GM21825 (cell line): ENCODE measurements around the gene EYA4.

ENCODE experiments used
- ATAC-seq: cut with Tn5 transposase; IDR thresholded peaks from one replicate; pipeline ENCODE4 v1.9.1; 2021; ENCODE audit warnings: mild to moderate bottlenecking, moderate library complexity; ENCODE audit not compliant: unreplicated experiment

Gene EYA4

DNA sequence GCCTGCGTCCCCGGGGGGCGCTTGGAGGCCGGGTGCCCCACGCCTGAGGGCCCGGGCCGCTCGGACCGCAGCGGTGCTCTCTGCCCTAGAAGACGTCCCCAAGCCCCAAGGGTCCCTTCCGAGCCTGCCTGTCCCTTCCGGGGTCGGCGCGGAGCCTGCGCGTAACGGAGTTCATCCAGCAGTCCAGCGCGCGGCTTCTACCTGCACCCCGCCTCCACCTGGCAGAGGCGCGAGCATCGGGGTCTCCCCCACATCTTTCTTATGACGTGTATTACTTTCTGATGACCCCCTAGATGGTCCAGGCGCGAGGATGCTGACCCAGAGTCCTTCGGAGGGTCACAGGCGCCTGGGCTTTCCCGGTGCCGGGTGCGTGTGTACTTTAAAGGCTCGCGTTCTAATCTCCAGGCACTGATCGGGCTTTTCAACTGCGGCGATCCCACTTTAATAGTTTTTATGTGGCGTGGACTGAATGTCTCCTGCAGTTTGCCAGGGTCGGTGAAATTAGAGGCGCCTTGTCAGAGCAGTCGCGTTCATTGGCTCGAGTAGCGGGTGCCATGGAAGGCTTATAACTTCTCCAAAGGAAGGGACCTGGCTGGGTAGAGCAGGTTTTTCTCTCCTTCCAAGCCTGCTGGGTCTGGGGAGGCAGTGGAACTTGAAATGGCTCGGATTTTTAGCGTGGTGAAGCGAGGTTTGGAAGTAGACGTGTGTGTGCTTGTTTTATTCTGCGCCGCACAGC, 912 bp downstream of the EYA4 start:
- ATAC-seq = no peak

DNA sequence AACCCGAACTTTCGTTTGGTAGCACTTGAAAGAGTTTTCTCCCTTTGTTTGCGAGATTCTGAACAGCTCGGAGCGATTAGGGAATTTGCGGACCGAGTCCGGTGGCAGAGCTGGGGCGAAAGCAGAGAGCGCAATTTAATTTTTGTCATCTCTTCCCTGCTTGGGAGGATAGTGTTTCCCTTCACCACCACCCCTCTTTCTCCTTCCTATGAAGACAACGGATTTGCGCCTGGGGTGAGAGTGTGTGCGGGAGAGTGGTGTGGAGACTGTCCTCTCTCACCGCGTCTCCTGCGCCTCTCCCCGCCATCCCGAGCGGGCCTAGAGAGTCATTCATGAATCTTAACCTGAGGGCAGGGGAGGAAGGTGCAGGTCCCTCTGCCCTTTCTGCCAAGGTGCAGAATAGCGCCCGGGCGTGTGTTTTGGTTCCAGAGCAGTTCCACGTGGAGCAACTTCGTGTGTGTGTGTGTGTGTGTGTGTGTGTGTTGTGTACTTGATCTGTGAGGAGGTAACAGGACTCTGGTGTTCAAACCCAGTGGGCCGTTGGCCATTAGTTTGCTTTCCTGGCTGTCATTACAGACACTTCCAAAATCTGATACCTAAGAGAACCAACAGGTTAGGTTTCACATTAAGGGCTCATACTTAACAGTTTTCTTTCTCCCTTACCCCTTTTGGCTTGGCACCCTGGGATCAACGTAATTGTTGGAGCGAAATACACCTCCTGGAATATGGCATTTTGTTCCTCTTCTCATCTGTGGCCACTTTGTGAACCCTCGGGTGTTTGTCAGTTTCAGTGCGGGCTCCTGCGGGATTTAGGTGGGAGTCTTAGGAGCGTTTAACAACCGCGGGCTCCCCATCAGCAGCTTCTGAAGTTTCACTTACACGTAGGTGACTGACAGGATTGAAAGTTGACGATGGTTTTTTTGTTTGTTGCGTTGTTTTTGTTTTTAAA, 1.8 kb downstream of the EYA4 start:
- no peak for ATAC-seq

DNA sequence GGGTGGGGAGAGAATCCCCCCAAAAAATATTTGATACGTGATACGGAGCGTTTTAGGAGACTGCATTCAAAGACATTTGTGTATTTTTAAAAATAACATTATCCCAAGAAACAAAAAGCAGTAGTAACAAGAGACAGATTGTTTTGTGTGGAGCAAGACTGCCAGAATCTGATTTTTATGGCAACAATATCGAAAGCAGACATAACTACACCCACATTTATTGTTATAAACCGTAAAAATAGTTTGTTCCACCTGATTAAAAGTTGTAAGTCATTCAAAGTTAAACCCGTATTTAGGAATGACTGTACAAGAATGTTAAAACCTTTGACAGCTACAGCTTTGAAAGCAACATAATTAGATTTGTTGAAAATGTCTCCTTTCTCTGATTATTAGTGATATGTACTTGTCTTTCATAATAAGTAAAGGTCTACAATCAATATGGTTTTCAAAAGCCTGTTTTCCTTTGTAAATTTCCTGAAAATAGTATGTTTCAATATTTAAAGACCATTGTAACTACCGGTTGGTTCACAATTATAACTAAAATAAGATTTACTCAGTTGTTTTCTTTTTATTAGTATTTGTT, 2.7 kb downstream of the EYA4 start:
- ATAC-seq = no peak

DNA sequence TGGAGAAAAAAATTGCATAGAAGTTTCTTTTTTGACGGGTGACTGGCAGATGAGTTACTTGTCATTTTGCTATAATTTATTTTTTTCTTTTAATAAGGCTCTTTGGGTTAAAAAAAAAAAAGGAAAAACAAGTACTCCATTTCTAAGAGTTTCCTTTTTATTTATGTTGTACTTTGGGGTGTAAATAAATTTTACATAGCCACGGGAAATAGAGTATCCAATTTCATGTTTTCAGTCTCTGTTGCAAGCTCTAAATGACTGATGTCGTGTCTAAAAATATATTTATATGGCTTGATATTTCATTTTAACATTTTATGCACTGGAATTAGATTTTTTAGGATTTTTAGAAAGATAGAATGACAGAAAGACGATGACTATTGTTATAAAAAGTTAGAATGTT, 3.4 kb downstream of the EYA4 start:
- no peak for ATAC-seq

DNA sequence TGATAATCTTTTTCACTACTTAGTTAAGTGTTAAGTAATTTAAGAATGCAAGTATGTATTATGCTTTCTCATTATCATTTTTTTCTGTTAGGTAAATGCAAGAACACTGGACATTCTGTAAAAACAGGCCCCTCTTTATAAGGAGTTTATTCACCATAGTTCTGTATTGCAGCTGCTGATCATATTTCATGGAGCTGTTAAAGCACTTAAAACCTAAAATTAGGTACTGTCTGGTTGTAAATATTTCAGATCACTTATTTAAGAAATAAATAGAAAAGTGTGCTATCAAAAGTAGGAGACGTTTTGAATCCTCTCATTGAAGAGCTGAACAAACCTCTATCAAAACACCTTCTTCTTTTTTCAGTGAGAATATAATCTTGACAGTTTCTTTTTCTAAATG, 3.9 kb downstream of the EYA4 start:
- no peak for ATAC-seq

DNA sequence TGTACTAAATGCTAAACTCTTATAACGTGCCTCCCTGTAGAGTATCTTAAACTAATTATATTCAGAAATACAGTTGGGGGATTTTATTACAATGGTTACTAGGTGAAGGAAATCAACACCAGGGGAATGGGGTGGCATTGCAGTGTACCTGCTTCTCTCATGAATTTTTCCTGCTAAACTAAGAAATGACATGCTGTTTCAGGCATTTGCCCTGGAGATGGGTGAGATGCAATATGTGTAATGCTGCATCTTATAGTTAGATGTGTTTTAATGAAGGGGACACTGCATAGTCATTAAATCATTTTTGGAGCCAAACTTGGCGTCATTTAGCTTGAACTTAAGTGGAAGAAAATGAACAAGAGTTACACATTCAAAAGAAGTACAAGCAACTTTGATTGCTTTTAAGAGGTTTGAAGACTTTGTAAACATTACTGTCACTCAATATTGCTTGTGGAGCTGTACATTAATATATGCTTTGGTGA, 4.3 kb downstream of the EYA4 start:
- no peak for ATAC-seq

DNA sequence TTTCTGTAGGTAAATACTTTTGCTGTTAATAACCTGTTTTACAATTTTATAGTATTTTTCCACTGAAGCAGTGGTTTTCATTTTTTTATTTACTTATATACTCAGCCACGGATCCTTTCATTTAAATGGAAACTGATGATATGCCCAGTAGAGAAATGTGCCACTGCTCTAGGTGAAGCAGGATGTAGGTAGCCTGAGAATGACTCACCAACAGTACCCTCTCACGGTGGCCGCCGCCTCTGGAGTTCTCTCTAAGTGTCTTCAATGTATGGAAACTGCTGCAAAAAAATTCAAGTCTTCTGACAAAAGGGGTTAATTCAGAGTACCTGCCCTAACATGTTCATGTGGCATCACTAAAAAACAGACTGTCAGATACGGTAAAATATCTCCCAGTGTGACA, 6.4 kb downstream of the EYA4 start:
- no peak for ATAC-seq

DNA sequence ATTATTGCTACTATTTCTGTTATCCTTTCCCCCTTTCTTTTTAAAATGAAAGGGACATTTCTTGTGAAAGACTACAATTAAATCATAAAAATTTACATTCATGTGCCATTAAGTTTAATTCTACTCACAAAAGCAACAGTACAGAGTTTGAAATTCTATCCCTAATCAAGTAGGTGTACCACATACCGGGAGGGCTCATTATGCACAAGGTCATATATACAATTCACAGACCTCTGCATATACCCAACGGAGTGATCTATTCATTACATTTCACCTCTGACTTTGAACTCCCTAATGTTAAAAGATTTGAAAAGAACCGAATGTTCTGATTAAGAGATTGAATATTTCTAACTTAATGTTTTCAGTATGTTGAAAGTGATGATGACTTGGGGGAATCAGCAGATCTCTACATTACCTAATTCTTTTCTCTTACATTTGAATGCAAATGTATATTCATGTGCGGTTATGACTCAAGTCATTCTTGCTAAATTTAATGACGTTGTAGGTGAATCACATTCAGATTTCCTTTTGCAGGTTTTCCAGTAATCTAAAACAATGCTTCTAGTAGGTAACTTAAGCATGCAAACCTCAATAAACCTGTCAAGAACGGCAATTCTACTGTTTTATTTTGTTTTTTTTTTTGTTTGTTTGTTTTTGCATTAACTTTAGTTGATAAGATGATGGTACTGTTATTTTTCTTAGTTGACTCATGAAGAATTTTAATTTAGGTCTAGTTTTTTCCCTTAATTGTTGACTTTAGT, 7.3 kb downstream of the EYA4 start:
- ATAC-seq = no peak

DNA sequence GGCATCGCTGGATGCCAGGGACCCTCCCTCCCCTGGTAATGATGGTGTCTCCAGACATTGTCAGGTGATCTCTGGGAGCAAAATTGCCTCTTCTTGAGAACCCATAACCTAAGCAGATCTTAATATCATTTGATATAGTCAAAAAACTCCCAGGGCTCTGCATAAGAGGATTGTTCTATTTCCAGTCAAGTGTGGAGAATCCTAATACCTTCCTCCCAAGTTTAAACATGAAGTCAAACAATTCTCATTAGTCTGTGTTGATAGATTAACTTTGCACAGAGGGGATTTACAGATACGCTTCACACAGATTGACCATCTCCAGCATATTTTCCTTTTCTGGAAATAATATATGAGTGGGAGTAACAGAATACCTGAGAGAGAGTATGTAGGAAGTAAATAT, 10.5 kb downstream of the EYA4 start:
- ATAC-seq = no peak

DNA sequence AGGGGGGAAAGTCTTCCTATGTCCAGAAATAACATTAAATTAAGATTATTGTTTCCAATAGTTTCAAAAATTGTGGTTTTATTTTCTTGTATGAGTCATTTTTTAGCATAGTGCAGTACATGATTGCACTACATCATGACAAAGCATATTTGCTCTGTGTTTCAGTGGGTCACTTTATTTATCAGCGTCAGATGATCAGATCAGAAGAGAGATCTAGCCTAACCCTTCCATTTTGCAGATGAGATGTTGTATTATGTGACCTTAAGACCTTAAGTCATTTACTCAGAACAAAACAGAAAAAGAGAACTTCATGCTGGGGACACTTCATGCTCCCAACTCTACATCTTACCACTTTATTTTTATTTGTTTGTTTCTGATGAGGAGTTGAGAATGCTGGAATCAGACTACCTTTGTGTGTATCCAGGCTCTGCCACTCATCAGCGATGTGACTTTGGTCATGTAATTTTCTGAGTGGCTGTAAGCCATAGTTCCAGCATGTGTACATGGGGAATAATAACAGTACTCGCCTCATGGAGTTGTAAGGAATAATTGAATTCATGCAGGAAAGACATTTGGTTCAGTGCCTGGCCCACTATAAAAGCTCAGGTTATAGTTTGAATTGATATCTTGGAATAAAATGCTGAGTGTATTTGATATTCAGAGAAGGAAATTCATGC, 13.5 kb downstream of the EYA4 start:
- no peak for ATAC-seq

DNA sequence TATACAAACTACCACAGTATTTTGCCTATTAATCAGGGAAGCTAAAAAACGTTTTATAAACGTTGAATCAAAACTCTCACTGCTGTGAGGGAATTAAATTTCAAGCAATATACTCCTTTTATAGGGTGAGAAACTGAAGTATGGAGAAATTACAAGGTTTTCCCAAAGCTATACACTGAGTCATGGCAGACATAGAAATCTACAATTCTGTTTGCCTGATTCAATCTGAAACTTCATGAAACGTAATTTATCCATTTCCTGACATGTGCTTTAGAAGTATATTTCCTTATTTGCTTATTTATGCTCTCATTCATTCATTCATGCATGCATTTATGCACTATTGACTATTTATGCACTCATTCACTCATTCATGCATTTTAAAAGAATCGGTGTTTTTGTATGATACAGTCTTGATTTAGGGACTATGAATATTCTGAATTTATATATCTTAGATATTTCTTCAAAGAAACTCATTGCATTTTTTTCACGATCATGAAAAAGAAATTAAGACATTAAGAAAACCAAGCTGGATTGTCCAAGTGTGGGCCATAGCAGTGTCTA, 16.5 kb downstream of the EYA4 start:
- no peak for ATAC-seq

DNA sequence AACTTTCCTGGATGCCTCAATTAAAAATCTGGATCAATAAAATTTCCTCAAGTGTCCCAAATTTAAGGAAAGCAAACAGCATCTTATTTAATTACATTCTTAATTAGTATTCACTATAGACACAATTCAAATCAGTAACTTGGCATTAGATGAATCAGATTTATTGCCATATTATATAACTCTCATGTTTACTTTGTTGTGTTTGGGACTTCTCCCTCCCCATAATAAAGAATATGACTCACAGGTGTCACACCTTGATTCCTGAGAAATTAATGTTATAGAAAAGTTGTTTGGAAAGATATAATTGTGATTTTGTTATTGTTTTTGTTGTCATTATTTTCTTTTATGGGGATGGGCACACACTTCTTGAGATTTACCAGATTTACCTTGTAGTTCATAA, 18.4 kb downstream of the EYA4 start:
- ATAC-seq = no peak

DNA sequence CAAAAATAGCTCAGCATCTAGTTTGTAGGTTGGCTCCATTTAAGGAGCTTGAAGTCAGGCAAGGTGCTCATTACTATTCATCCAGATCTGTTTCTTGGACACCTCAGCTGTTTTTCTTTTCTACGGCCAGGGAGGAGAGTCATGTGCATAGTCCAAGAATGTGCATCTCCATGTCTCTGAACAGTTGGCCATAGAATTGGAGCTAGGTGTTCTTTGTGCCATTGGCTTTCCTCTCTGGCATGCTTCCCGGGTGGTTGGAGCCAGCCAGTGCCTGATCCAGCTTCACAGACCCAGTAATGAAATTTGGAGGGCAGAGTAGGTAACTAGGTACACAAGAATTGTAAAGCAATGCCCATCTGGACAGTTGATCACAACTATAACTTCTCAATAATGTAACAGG, 21.6 kb downstream of the EYA4 start:
- no peak for ATAC-seq

DNA sequence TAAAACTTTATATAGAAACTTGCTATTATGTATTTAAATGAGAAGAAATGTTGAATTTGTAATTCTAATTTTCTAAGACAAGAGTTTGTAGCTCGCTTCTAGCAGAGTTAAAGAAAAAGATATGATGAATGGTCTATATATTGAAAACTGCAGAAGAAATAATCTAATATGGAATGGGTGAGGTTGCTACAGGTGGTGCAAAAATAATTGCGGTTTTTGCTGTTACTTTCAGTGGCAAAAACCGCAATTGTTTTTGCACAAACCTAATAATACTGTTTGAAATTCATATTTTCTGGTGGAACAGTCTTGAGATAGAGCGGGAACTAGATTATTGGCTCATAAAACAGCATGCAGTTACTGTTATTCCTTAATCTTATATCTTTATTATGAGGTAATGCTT, 23.9 kb downstream of the EYA4 start:
- ATAC-seq = no peak

DNA sequence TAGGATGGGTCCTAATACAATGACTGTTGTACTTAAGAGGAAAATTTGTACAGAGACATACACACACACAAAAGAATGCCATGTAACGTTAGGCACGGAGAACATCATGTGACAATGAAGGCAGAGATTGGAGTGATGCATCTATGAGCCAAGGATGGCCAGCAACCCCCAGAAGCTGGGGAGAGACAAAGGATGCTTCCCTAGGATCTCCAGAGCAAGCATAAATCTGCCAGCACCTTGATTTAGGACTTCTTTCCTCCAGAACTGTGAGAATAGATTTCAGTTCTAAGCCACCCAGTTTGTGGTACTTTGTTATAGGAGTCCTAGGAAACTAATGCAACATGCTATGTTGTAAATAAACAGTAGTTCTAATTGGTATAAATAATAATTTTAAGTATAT, 25.0 kb downstream of the EYA4 start:
- no peak for ATAC-seq

DNA sequence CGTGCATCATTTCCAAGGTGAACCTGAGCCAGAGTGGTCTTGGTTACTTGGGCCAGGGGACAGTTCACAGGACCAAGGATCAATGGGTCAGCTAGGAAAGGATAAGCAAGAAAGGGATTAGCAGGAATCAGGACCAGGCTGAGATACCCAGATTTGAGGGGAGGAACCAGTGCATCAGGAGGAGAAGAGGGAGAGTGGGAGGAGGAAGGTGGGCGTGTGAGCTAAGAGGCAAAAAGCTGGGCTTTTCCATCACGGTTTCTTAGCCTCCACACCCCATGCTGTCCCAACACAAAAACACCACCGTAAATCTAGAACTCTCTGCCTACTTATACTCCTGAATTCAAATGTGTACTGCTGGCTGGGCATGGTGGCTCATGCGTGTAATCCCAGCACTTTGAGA, 27.5 kb downstream of the EYA4 start:
- no peak for ATAC-seq

DNA sequence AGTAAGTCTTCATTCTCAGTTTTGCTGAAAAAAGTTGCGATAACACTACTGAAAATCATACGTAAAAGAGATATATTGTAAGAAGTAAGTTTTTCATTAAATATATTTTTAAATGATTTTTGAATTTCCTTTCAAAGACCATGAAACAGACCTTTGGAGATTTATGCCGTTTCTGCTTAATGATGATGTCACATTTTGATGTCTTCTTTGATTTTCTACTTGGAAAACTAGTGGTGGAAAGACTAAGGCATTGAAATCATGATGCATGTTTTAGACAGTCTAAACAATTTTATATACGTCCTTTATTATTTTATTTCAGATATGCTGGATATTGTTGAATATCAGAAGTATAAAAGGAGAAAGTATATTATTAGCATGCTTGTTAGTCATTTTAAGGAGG, 33.7 kb downstream of the EYA4 start:
- ATAC-seq = no peak

DNA sequence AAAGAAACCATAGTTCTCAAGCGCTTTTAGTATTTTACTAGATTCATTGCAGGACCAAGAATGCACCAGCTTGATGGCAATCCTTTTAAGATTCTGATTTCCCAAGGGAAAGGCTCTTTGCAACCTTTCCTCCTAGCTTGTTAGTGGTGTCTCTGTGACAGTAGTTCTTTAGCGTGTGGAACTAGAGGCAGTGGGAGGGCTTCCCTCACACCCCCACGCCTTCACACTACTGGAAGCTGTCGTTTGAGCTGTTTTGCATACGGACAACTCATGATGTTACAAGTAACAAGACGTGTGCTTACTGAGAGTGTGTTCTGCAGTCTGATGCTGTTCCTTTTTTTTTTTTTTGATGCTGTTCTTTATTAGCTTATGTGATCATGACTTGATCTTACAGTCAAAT, 34.1 kb downstream of the EYA4 start:
- ATAC-seq = no peak

DNA sequence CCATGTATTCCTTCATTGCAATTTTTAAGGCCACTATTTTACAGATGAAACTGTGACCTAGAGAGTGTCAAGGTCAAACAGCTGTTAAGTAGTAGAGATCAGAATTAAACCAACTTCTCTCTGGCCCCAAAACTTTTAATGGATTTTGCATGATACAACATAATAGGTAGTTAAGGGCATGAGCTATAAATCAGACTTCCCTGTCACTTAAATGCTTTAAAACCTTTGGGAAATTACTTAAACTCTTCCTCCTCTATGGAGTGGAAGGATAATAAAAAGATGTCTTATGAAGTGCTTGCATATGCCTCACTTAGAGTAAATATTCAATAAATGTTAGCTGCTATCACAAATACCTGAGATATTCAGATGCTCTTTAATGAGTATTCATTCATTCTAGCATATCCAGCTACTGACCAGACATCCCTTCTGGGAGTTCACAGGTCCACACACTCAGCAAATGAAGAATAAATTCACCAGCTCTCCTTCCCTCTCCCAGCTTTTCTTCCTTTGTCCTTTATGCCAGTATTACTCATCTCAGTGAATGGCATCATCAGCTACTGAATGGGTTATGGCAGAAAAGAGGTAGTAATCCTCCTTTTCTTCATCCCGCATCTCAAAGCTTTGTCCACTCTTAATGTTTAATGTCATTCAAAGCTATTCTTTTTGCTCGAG, 36.2 kb downstream of the EYA4 start:
- ATAC-seq = no peak
